ENCODE results near the gene SPSB2.

Gene SPSB2

DNA sequence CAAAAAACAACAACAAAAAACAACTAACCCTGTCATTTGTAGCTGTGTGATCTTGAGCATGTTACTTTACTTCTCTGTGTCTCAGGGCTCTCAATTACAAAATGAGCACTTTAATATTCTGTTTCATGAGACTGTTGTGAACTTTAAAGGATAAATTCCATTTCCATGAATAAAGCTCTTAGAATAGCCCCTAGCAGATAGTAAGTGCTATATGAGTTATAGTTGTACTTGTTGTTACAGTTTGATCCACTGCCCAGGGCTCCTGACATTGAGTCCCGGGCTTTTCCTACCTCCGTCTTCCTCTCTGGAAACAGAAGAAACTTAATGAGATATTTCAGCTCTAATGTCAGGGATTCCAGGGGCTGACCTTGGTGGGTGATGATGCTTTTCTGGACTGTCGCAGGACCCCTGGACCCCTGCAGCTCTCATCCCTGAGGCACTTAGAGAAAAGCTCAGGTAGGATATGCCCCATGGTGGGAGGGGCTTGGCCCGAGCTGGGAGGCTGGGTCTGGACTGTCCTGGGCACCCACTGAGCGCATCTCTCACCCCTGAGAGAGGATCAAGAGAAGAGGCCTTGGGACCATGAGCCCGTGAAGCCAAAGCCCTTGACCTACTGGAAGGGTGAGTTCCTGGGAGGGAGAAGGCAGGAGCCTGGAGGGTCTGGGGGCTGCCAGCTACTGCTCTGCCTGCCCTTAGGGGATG, 39.8 kb downstream of the SPSB2 start:
- DNase-seq (ENCODE audit: extremely low read depth in 1 of 2, low read depth in 1 of 2): no peak

DNA sequence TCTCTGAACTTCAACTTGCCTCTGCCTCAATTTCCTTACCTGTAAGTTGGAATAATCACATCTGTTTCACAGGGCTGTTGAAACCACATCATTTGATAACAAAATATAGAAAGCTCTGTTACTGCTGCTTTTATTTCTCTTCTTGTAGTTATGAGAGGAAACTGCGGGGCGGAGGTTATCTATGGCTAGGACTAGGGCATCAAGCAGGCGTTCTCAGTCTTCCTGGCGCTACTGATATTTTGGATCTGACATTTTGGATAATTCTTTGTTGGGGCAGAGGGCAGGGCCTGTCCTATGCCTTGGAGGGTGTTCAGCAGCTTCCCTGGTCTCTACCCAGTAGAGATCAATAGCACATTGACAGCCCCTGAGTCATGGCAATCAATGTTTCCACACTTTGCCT, 41.0 kb downstream of the SPSB2 start:
- DNase-seq (ENCODE audit: extremely low read depth in 1 of 2, low read depth in 1 of 2): no peak

DNA sequence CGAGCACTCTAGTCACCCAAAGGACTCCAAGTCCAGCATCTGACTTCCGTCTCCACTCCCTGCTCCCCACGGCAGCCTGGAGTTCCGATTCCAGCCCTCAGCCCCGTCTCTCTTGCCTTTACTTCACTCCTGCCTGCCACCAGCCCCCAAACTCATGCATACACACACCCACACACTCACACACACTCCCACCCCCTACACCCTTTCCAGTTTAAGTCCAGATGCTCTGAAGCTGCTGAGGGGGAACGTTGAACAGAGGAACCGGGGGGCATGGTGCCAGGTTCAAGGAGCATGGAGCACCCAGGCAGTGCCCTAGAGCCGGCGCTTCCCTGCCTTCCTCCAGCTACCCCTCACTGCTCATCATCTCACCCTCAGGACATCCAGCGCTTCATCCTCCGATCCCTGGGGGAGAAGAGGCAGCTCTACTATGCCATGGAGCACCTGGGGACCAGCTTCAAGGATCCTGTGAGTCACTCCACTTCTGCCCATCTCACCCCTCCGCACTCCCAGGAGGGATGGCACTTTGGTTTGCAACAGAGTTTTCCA, 41.6 kb downstream of the SPSB2 start:
- no peak for DNase-seq (ENCODE audit: extremely low read depth in 1 of 2, low read depth in 1 of 2)

DNA sequence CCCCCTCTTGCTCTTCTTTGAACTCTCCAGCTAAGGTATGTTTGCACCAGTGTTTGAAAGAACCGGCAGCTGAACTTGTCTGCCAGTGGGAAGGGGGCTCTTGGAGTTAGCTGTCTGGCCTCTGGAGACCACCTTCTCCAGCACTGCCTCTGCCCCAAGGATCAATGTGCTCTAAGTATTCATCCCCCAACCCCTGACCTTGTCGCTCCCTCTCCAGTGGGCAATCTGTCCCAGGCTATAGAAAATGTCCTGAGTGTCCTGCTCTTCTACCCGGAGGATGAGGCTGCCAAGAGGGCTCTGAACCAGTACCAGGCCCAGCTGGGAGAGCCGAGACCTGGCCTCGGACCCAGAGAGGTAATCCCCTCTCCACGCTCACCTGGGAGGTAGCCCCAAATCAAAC, 42.1 kb downstream of the SPSB2 start:
- DNase-seq (ENCODE audit: extremely low read depth in 1 of 2, low read depth in 1 of 2): no peak

DNA sequence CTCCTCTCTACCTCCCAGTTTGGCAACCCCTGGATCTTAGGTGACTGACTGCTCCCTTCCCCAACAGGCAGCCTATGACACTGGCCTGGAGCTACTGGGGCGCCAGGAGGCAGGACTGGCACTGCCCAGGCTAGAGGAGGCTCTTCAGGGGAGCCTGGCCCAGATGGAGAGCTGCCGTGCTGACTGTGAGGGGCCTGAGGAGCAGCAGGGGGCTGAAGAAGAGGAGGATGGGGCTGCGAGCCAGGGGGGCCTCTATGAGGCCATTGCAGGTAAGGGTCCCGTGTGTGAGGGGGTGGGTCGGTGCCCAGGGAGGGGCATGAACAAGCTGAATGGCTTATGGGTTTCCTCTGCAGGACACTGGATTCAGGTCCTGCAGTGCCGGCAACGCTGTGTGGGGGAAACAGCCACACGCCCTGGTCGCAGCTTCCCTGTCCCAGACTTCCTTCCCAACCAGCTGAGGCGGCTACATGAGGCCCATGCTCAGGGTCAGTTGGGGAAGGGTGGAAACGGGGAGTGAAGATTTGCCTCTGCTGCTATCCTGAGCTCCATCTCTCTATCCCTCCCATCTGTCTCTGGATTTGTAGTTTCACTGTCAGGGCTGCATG, 42.7 kb downstream of the SPSB2 start:
- no peak for DNase-seq (ENCODE audit: extremely low read depth in 1 of 2, low read depth in 1 of 2)

DNA sequence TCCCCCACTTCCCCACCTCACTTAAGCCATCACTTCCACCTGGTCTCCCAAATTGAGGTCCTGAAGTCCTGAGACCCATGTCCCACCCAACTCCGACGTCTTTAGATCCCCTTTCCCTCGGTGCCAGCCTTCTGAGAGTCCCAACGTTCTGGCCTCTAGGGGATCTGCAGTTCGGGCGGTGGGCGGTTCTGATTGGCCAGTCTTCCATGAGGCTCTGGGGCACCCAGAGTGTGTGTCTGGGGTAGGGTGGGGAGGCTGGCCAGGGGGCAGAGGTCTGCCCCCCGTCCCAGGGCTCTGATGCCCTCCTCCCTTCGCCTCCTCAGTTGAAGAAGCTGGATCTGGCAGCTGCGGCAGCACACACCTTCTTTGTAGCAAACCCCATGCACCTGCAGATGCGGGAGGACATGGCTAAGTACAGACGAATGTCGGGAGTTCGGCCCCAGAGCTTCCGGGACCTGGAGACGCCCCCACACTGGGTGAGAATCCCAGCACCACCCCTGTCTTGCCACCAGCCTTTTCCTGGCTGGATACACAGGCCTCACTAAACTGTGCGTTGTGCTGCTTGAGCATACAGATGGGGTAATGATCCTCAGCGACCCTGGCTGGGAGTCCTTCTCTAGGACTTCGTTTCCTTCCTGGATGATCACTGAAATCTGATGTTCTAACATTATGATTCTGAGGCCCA, 43.4 kb downstream of the SPSB2 start:
- DNase-seq (ENCODE audit: extremely low read depth in 1 of 2, low read depth in 1 of 2): no peak

DNA sequence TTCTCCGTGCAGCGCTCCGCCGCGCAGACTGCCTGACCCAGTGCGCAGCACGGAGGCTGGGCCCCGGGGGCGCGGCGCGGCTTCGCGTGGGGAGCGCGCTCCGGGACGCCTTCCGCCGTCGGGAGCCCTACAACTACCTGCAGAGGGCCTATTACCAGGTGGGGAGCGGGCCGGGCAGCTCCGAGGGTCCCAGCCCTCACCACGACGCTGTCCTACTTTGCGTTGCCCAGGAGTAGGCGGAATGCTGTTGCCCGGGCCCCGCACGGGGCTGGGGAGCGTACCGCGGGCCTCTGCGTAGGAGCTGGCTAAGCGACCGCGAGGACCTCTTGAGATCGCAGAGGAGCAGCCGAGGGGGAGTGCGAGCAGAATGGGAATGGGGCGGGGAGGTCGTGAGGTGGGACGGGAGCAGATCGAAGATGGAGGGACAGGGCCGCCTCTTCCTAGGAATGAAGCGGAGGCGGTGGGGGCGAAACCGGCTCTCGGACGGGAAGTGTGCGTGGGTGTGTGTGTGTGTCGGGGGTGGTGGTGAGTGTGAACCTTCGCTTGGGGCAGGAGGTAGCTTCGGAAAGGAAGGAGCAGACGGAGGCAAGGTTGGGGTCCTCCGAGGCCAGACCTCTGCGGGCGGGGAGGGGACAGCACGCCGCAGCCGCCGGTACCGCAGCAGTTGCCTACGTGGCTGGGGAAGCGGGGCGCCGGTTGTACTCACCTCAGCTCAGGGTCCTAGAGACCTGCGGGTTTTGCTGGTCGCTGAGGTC, 44.1 kb downstream of the SPSB2 start:
- no peak for DNase-seq (ENCODE audit: extremely low read depth in 1 of 2, low read depth in 1 of 2)

DNA sequence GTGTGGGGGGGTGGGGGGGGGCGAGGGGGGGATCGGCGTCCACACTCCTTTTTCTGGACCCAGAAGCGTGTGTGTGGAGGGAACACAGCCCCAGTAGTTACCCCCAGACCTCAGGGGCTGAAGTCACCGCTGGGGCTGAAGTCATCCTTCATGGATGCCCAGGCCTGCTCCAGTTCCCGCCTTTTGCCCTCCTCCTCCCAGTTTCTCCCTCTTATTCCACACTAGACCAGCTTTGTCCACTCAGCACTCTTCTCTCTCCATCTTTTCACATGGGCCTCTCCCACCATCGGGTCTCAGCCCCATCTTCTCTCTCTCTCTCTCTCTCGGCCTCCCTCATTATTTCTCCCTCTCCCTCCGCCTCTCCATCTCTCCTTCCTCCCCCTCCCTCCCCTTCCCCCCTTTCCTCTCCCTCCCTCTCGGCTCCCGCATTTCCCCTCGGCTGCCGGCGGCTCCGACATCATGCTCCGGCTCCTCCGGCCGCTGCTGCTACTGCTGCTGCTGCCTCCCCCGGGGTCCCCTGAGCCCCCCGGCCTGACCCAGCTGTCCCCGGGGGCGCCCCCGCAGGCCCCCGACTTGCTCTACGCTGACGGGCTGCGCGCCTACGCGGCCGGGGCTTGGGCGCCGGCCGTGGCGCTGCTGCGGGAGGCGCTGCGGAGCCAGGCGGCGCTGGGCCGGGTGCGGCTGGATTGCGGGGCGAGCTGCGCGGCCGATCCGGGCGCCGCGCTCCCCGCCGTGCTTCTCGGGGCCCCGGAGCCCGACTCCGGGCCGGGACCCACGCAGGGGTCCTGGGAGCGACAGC, 44.9 kb downstream of the SPSB2 start, which contains the start of gene P3H3:
P3H3 (plus strand) TSS at position 426 of the 799 bp plus-strand sequence; CDS start at position 460, 34 bp downstream.
- DNase-seq (ENCODE audit: extremely low read depth in 1 of 2, low read depth in 1 of 2): no peak

DNA sequence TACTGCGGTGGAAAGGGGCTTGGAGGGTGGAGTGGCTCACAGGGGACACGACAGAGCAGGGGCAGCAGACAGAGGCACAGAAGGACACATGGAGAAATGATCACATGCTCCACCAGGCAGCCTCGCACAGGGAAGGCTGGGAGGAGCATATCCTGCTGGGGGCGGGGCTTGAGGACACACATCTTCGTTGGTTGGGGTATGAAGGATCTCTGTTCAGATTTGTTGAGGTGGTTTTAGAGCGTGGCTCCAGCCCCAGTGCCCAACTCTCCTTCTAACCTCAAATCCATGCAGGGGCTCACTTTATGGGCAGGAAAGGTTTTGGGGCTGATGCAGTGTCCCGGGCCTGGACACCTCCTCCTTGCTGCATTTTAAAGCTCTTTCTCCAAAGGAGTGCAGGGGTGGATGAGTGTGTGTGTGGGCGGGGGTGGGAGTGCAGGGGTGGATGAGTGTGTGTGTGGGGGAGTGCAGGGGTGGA, 45.6 kb downstream of the SPSB2 start:
- DNase-seq (ENCODE audit: extremely low read depth in 1 of 2, low read depth in 1 of 2): no peak

DNA sequence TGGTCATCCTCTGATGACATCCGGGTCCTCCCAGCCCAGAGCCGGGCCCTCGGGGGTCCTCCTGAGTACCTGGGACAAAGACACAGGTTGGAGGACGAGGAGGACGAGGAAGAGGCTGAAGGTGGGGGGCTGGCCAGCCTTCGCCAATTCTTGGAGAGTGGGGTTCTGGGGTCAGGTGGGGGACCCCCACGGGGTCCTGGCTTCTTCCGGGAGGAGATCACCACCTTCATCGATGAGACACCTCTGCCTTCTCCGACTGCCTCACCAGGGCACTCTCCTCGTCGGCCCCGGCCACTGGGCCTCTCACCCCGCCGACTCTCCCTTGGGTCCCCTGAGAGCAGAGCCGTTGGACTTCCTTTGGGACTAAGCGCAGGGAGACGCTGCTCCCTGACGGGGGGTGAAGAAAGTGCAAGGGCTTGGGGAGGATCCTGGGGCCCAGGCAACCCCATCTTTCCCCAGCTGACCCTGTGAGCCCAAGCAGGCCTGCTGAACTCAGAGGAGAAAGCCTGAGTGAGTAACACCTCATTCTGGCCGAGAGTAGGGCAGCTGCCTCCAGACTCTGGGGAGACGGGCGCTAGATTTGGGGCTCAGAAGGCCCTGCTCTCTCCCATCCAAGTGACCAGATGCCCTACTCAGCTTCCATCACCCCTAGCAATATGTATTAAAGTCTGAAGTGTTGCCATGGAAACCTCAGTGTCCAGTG, 46.2 kb downstream of the SPSB2 start:
- no peak for DNase-seq (ENCODE audit: extremely low read depth in 1 of 2, low read depth in 1 of 2)

DNA sequence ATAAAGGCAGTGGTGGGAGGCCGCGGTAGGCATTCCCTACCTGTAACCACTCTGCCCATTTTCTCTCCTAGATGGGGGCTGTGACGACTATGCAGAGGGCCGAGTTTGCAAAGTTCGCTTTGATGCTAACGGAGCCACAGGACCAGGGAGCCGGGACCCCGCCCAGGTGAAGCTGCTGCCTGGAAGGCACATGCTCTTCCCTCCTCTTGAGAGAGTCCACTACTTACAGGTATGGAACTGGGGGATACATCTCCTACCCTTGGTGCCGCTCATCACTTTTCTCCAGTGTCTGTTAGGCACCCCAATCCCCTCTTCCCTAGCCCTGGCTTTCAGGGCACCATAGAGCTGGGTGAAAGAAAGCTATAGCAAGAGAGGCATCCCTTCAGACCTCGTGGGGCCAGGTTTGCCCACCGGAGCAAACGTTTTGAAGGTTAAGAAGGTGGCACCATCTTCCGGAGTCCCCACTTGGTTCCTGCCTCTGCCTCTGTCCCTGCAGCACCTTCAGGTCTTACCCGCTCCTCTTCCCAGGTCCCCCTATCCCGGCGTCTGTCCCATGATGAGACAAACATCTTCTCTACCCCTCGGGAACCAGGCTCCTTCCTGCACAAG, 46.9 kb downstream of the SPSB2 start:
- DNase-seq (ENCODE audit: extremely low read depth in 1 of 2, low read depth in 1 of 2): no peak

DNA sequence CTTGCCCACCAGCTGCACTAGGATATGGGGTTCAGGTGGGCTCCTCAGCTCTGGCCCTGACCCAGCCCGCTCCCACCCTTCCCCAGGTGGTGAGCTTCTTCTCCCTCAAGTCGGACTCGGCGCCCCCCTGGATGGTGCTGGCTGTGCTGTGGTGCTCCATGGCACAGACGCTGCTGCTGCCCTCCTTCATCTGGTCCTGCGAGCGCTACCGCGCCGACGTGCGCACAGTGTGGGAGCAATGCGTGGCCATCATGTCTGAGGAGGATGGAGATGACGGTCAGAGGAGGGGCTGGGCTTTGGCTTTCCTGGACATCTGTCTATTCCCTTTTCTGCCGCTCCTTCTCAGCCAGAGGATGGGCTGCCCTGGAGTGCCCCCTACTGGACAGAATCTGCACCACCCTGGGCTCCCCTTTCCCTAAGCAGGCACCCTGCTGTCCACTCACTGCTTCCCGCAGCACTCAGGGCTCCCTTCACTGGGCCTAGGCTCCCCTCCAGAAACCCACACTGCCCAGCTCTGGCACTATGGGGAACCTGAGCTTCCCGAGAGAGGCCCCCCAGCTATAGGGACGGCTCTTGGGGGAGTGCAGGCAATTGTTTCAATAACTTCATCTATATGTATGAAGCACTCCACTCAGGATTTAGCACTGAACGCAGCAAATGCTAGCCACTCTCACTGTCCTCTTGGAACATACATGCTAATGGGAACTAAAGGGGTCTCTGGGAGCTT, 47.5 kb downstream of the SPSB2 start:
- peak; percentile 43 to 65 for DNase-seq (ENCODE audit: extremely low read depth in 1 of 2, low read depth in 1 of 2)

DNA sequence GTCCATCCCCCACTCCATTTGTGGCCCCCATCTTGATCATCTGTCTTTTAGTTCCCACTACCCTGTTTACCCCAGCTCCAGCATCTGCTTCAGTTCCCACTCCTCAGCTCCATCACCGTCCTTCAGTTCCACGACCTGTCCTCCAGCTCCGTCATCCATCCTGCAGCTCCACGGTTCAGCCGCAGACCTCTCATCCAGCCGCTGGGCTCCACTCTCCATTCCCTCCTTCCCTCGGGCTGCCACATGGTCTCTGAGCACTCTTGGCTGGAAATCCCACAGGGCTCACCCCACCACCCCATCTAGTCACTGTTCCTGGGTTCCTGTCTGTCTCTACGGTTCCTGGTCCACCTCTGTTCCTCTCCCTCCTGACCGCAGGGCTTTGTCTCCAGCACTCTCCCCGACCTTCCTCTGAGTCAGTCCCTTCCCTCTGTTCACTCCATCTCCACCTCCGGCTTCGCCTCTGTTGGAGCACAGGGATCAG, 48.2 kb downstream of the SPSB2 start:
- DNase-seq (ENCODE audit: extremely low read depth in 1 of 2, low read depth in 1 of 2): no peak

DNA sequence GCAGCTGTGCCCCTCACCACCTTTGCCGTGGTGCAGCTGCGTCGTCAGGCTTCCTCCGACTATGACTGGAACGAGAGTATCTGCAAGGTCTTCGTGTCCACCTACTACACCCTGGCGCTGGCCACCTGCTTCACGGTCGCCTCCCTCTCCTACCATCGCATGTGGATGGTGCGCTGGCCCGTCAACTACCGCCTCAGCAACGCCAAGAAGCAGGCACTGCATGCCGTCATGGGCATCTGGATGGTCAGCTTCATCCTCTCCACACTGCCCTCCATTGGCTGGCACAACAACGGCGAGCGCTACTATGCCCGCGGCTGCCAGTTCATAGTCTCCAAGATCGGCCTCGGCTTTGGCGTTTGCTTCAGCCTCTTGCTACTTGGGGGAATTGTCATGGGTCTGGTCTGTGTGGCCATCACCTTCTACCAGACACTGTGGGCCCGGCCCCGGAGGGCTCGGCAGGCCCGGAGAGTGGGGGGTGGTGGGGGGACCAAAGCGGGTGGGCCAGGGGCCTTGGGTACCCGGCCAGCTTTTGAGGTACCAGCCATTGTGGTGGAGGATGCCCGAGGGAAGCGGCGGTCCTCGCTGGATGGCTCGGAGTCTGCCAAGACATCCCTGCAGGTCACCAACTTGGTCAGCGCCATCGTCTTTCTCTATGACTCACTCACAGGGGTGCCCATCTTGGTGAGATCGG, 48.9 kb downstream of the SPSB2 start:
- DNase-seq (ENCODE audit: extremely low read depth in 1 of 2, low read depth in 1 of 2): no peak

DNA sequence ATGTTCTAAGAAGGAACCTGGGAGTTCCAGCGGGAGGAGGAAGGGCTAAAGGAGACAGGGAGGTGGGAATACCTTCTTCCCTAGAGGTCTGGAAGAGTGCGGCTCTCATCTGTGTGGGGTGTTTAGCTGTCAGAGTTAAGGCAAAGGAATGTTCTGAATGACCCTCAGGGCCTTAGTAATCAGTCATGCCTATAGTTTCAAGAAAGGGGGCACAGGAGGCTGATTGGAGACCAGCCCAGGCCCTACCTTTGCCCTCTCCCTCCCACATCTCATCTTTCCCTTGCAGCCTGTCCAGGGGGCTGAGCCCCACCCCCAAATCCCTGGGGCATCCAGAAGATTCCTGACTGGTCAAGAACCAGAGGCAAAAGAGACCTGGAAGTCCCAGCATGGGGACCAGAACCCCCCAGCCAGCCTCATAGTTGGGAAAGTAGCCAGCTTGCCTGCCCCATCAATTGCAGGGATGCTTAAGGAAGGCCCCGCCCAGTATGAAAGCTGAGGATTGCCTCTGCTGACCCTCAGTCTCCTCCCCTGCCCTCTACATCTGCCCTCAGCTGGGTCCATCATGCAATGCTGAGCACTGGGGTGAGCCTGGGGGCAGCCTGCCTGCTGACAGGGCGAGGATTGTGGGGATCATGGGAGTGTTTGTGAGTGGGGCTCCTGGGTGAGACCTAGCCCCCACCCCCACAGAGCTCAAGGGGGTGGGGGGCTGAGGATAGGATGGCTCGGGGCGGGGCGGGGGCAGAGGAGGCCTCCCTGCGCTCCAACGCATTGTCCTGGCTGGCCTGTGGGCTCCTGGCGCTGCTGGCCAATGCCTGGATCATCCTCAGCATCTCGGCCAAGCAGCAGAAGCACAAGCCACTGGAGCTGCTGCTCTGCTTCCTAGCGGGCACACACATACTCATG, 49.7 kb downstream of the SPSB2 start:
- DNase-seq (ENCODE audit: extremely low read depth in 1 of 2, low read depth in 1 of 2): no peak

DNA sequence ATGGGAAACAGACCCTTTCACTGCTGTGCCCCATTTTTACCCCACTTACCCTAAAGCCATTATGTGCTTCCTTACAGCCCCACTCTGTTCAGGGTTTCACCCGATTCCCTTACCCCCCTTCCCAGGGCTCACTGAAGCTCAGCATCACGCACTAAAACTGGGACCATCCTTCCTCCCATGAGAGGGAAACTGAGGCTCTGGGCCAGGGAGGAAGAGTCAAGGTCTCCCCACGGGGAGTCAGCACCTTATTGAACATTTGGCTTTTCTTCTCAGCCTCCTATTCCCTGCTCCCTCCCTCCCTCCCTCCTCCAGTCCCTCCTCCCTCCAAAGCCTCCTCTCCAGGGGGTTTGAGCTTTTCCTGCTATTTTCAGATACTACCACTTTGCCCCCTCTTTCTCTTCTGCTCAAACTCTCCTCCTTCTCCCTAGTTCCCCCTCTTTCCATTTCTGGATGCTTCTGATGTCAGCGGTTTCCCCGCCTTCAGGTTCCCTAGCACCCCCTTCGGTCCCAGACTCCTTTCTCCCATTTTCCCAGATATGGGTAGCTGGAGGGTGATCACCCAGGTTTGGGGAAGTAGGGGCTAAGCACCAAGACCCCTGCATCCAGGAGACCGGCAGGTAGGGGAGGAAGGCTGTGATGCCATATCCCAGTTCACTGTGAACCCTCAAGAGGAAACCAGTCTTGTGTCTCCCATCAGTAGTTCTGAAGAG, 50.5 kb downstream of the SPSB2 start:
- DNase-seq (ENCODE audit: extremely low read depth in 1 of 2, low read depth in 1 of 2): no peak
